Endothelial cell of umbilical vein (primary cell): ENCODE measurements around the gene CDKN3. TPM values are rescaled to one million over a fixed set of nuclear protein-coding genes. Genes with fewer than 3 reads are reported as not detected.
A peak's percentile ranks its signal among the peaks of the same experiment; 100 is the strongest.

Experiments used
- BruUV-seq: library from RNA; stranded (reverse); fragments of 400-500 nt; replicated peaks from 2 replicates; lab custom pipeline; 2021; lab: Mats Ljungman, UMichigan
- CTCF ChIA-PET: fragments of 300-600, 350-600 bp; sonication (Branson Sonifier 250); formaldehyde crosslinking; loops from one replicate; lab custom pipeline; 2021; ENCODE audit warnings: antibody characterized with exemption, inconsistent platforms; lab: Charles Lee
- POLR2A ChIA-PET: fragments of 300-600, 350-600 bp; sonication (Branson Sonifier 250); formaldehyde crosslinking; loops from one replicate; lab custom pipeline; 2021; ENCODE audit warnings: antibody characterized with exemption, inconsistent platforms; lab: Charles Lee
- DNase-seq: peaks from one replicate; pipeline ENCODE4 v3.0.0-alpha.2; 2011; ENCODE audit warnings: low read depth, low spot score
- FAIRE-seq: peaks from 2 replicates; lab custom pipeline; 2011; peaks lifted over from hg19 to GRCh38; lab: Jason Lieb, UNC
- H2AFZ ChIP-seq: 2 replicates; pipeline ENCODE4 v1.6.0; 2012; ENCODE audit warnings: low read depth, low read length, control low read depth, inconsistent platforms
- H3K27ac ChIP-seq: 2 replicates; pipeline ENCODE4 v1.5.1; 2011; ENCODE audit warnings: low read depth, mild to moderate bottlenecking, control low read depth, low read length, moderate library complexity; ENCODE audit not compliant: insufficient read depth
- H3K27me3 ChIP-seq, 2 experiments: 2 replicates each; pipeline versions ENCODE4 v1.6.0 to v1.6.1; 2011; ENCODE audit warnings: low read length in 2 of 2, mixed read lengths in 1 of 2; ENCODE audit not compliant: control insufficient read depth in 2 of 2, insufficient read depth in 2 of 2
- H3K36me3 ChIP-seq, 2 experiments: 2 replicates in 1 of 2; 3 replicates in 1 of 2; pipeline ENCODE4 v1.5.1; 2011; ENCODE audit warnings: low read length in 2 of 2, mild to moderate bottlenecking in 1 of 2, moderate library complexity in 1 of 2; ENCODE audit not compliant: control insufficient read depth in 2 of 2, insufficient read depth in 2 of 2; ENCODE audit errors: extremely low read depth in 1 of 2
- H3K4me1 ChIP-seq: 3 replicates; pipeline ENCODE4 v1.5.1; 2011; ENCODE audit warnings: mild to moderate bottlenecking, low read length; ENCODE audit not compliant: control insufficient read depth, insufficient read depth; ENCODE audit errors: extremely low read depth
- H3K4me2 ChIP-seq: 2 replicates; pipeline ENCODE4 v1.6.1; 2011; ENCODE audit warnings: low read length, control low read depth, mixed read lengths; ENCODE audit not compliant: insufficient read depth
- H3K4me3 ChIP-seq, 3 experiments: fragments of 200-600 bp in 1 of 3; sonication (generic), shearing (Covaris generic) in 1 of 3; replicated peaks in 1 of 3; 2 replicates each; pipeline ENCODE4 v1.5.1; 2011 to 2016; ENCODE audit warnings: control low read depth in 3 of 3, low read length in 3 of 3, mild to moderate bottlenecking in 2 of 3, inconsistent platforms in 1 of 3, low read depth in 1 of 3, moderate library complexity in 1 of 3; ENCODE audit not compliant: insufficient read depth in 1 of 3
- H3K79me2 ChIP-seq: 2 replicates; pipeline ENCODE4 v1.6.0; 2012; ENCODE audit warnings: low read length, inconsistent platforms; ENCODE audit not compliant: control insufficient read depth, insufficient read depth
- H3K9ac ChIP-seq: replicated peaks from 2 replicates; pipeline ENCODE3; 2011; ENCODE audit warnings: low read length, control low read depth; ENCODE audit not compliant: insufficient read depth; ENCODE audit errors: extremely low read depth
- H3K9me1 ChIP-seq: replicated peaks from 3 replicates; pipeline ENCODE4 v1.6.0; 2011; ENCODE audit warnings: mild to moderate bottlenecking, low read length; ENCODE audit not compliant: control insufficient read depth, insufficient read depth; ENCODE audit errors: extremely low read depth
- H3K9me3 ChIP-seq: replicated peaks from 2 replicates; pipeline ENCODE4 v1.5.1; 2012; ENCODE audit warnings: low read length, inconsistent platforms; ENCODE audit not compliant: control insufficient read depth, insufficient read depth
- H4K20me1 ChIP-seq: replicated peaks from 2 replicates; pipeline ENCODE3; 2011; ENCODE audit warnings: mild to moderate bottlenecking, low read length; ENCODE audit not compliant: control insufficient read depth, insufficient read depth; ENCODE audit errors: extremely low read depth
- EZH2 ChIP-seq: IDR thresholded peaks from 2 replicates; pipeline ENCODE4 v1.6.1; 2012; ENCODE audit warnings: borderline replicate concordance, low read depth, mild to moderate bottlenecking, moderate library complexity, low read length, inconsistent platforms; ENCODE audit not compliant: severe bottlenecking
- FOS ChIP-seq: IDR thresholded peaks from 2 replicates; pipeline ENCODE4 v1.6.1; 2011; ENCODE audit warnings: mild to moderate bottlenecking, low read length, moderate library complexity, borderline replicate concordance; ENCODE audit not compliant: insufficient read depth
- GATA2 ChIP-seq: IDR thresholded peaks from 2 replicates; pipeline ENCODE4 v1.7.0; 2011; ENCODE audit warnings: low read depth, mild to moderate bottlenecking, moderate library complexity, mixed read lengths, low read length; ENCODE audit not compliant: insufficient read length, insufficient read depth
- JUN ChIP-seq: IDR thresholded peaks from 2 replicates; pipeline ENCODE4 v1.6.1; 2011; ENCODE audit warnings: borderline replicate concordance, low read depth; ENCODE audit not compliant: insufficient read length, insufficient read depth
- MYC ChIP-seq: IDR thresholded peaks from one replicate; pipeline ENCODE4 v1.6.1; 2011; ENCODE audit warnings: mild to moderate bottlenecking, low read depth, low read length
- POLR2A ChIP-seq: IDR thresholded peaks from 2 replicates; pipeline ENCODE4 v1.6.1; 2012; ENCODE audit warnings: low read depth, mild to moderate bottlenecking, control low read depth, low read length
- POLR2AphosphoS5 ChIP-seq: IDR thresholded peaks from 2 replicates; pipeline ENCODE4 v1.6.1; 2012; ENCODE audit warnings: low read depth, mild to moderate bottlenecking, control low read depth, low read length, moderate library complexity; ENCODE audit not compliant: insufficient read depth
- dilution Hi-C: fragments of 300-500 bp; cut with MboI; formaldehyde crosslinking; loops from one replicate; pipeline ENCODE4 v1.15.0; 2019; ENCODE audit warnings: low sequenced_read_pairs; ENCODE audit not compliant: extremely low pct_ligation_motif_present
- intact Hi-C: fragments of 100-400 bp; cut with micrococcal nuclease; formaldehyde crosslinking; loops from one replicate; pipeline ENCODE4 v1.10.0; 2022
- polyA plus RNA-seq, 4 experiments: library from polyadenylated mRNA; depleted of rRNA in 3 of 4; stranded (reverse) in 3 of 4; unstranded in 1 of 4; fragments of >200 nt; gene quantifications; 2 replicates each; pipeline versions ENCODE4 v1.2.1 to v1.2.3, GENCODE V29; 2011 to 2012; ENCODE audit warnings: missing spikeins in 1 of 4
- total RNA-seq: library from RNA; stranded (reverse); gene quantifications from 2 replicates; pipeline ENCODE4 v1.2.3, GENCODE V29; 2021
- TF ChIP-seq, protein P1 (sequence below), 2 donors: IDR thresholded peaks; 1 replicate in 1 of 2; 2 replicates in 1 of 2; pipeline ENCODE4 v1.5.1; 2011; ENCODE audit warnings: low read length in 2 of 2, mild to moderate bottlenecking in 2 of 2, moderate library complexity in 2 of 2, control low read depth in 1 of 2, inconsistent platforms in 1 of 2, low read depth in 1 of 2; ENCODE audit not compliant: insufficient read depth in 1 of 2; ENCODE audit errors: extremely low read depth in 1 of 2
- TF ChIP-seq, protein P2 (sequence below): IDR thresholded peaks from 2 replicates; pipeline ENCODE4 v1.6.1; 2011; ENCODE audit not compliant: insufficient read depth, insufficient read length

Gene CDKN3
- total and polyA plus RNA-seq, 2 donors (not counting 3 experiments of a cell fraction or from before 2014, with no cell fraction given): 36.6 to 52.0 TPM

DNA sequence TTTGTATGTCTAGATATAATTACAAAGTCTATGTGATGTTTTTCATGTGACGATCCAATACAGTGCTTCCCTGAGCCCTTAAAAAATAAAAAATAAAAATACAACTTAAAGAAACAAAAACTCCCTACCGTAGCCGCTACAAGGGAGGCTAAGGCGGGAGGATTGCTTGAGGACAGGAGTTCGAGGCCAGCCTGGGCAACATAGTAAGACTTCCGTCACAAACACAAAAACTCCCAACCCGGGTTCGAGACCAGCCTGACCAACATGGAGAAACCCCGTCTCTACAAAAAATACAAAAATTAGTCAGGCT lies 669 bp upstream of the CDKN3 start:
- Histone ChIP-seq H3K9me1 (no peaks in the 10 kb centered on the region), H3K79me2 (peaks cover 13% of the 10 kb centered on the region), H3K9me3 (no peaks in the 10 kb centered on the region), H3K4me2 (peak overlapping the region; percentile 64), H3K4me3 (peak overlapping the region in 2 of 3 experiments; percentile 36 to 49), H3K27ac (no peak overlapping the region), H3K27me3 (peaks cover 0 to 9% of the 10 kb centered on the region in 2 experiments), H2AFZ (peak overlapping the region; percentile 84), H3K4me1 (peaks cover 8% of the 10 kb centered on the region), H3K9ac (peak overlapping the region; percentile 54), H3K36me3 (no peaks in the 10 kb centered on the region), H4K20me1 (no peaks in the 10 kb centered on the region)
- FAIRE-seq (no peak), DNase-seq (no peak)
- TF ChIP-seq, protein P1, sequence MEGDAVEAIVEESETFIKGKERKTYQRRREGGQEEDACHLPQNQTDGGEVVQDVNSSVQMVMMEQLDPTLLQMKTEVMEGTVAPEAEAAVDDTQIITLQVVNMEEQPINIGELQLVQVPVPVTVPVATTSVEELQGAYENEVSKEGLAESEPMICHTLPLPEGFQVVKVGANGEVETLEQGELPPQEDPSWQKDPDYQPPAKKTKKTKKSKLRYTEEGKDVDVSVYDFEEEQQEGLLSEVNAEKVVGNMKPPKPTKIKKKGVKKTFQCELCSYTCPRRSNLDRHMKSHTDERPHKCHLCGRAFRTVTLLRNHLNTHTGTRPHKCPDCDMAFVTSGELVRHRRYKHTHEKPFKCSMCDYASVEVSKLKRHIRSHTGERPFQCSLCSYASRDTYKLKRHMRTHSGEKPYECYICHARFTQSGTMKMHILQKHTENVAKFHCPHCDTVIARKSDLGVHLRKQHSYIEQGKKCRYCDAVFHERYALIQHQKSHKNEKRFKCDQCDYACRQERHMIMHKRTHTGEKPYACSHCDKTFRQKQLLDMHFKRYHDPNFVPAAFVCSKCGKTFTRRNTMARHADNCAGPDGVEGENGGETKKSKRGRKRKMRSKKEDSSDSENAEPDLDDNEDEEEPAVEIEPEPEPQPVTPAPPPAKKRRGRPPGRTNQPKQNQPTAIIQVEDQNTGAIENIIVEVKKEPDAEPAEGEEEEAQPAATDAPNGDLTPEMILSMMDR (IDR thresholded peaks at IDR 0.05; ENCODE audit: extremely low read depth in 1 of 2, insufficient read depth in 1 of 2, low read depth in 1 of 2, low read length in 2 of 2): no peak
- TF ChIP-seq POLR2AphosphoS5 (no peak), FOS (no peak), EZH2 (no peak), GATA2 (no peak), MYC (no peak), JUN (no peak), POLR2A (no peak)
- TF ChIP-seq, protein P2, sequence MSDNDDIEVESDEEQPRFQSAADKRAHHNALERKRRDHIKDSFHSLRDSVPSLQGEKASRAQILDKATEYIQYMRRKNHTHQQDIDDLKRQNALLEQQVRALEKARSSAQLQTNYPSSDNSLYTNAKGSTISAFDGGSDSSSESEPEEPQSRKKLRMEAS: no peak
- intact Hi-C loops: loop anchor here (2.0 kb wide), 2 partner anchors 31 to 45 kb away; partner anchors contain the start of gene CNIH1
- POLR2A ChIA-PET: interaction anchor here (0.7 kb wide), 1 partner anchor 92 kb away, joined by 3 read pairs; no protein-coding TSS in a partner anchor
- dilution Hi-C loops: no loop called here
- BruUV-seq: TSS peak; percentile 64
- CTCF ChIA-PET: interaction anchor here (1.2 to 4.7 kb wide), 10 partner anchors 8 to 92 kb away, joined by 5 to 27 read pairs (median 8); no protein-coding TSS in a partner anchor
